ENCODE data around the gene CFC1. TPM values are rescaled to one million over a fixed set of nuclear protein-coding genes. Genes with fewer than 3 reads are reported as not detected.
A peak's percentile ranks its signal among the peaks of the same experiment; 100 is the strongest.
"Not testable (repeated sequence)": the region's sequence is repeated elsewhere in the genome, so short reads cannot be mapped to it uniquely, and the experiment has no call there.

Gene CFC1
- total and polyA plus RNA-seq, 9 donors: 0.07 to 0.34 TPM; not detected in 7

GRCh38 chr2:130579121-130579520 is 20.3 kb downstream of the CFC1 start:
- H3K27me3 ChIP-seq; H3K9me3 ChIP-seq; H3K36me3 ChIP-seq; H3K4me3 ChIP-seq; intact Hi-C loops (cut with DNase I); H3K4me1 ChIP-seq (ENCODE audit: insufficient read depth); H3K27ac ChIP-seq: not testable (repeated sequence)
- peak in 1 of 5 donors; percentile 7 for DNase-seq
- 82 to 90% methylated on average over 5 of the region's 7 CpGs; no CpG with 5 or more reads in 1 of the 3 donors for WGBS, 3 donors

DNA sequence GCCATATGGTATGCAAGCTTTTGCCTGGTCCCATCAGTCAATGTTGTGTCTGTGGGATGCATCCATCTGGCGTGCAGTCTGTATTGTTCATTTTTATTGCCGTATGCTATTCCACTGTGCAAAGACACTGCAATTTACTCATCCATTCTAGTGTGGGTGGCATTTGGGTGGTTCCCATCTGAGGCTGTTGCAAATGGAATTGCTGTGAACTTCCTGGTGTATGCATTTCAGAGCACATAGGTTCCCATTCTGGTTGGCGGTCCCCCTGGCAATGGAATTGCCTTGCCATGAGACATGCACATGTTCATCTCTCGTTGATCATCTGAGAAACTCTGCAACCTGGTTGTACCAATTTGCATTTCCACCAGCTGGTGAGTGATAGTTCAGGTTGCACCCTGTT is 21.8 kb downstream of the CFC1 start:
- whole genome bisulfite sequencing, 3 donors: no CpG with 5 or more reads among the region's 4 CpGs
- not testable (repeated sequence) for H3K4me1 ChIP-seq (ENCODE audit: insufficient read depth)

GRCh38 chr2:130576209-130576784 is 23.1 kb downstream of the CFC1 start:
- DNase-seq; H3K27me3 ChIP-seq; intact Hi-C loops (cut with DNase I); H3K9me3 ChIP-seq; H3K36me3 ChIP-seq; H3K27ac ChIP-seq; H3K4me1 ChIP-seq (ENCODE audit: insufficient read depth); H3K4me3 ChIP-seq: not testable (repeated sequence)
- WGBS, 3 donors: no CpG with 5 or more reads among the region's 8 CpGs

More for the DNA sequence above, 21.8 kb downstream of the CFC1 start:
- H3K27me3 ChIP-seq; H3K36me3 ChIP-seq; H3K27ac ChIP-seq; DNase-seq; intact Hi-C loops (cut with DNase I); H3K4me3 ChIP-seq; H3K9me3 ChIP-seq: not testable (repeated sequence)

DNA sequence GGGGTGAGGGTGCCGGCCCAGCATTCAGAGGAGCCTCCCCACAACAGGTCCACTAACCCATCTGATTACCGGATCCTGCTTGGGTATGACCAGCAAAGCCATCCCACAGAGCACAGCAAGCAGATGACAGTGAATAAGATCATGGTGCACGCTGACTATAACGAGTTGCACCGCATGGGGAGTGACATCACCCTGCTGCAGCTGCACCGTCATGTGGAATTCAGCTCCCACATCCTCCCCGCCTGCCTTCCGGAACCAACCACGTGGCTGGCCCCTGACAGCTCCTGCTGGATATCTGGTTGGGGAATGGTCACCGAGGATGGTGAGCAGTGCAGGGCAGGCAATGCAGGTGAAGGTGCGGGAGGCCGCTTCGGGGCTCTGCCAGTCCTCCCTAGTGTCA is 25.1 kb downstream of the CFC1 start:
- H3K27me3 ChIP-seq; H3K9me3 ChIP-seq; H3K4me1 ChIP-seq (ENCODE audit: insufficient read depth); H3K27ac ChIP-seq; H3K36me3 ChIP-seq; intact Hi-C loops (cut with DNase I); H3K4me3 ChIP-seq: not testable (repeated sequence)
- peak in 1 of 5 donors; percentile 12 for DNase-seq
- 84% methylated on average over 7 of the region's 13 CpGs; no CpG with 5 or more reads in 2 of the 3 donors for whole genome bisulfite sequencing, 3 donors

DNA sequence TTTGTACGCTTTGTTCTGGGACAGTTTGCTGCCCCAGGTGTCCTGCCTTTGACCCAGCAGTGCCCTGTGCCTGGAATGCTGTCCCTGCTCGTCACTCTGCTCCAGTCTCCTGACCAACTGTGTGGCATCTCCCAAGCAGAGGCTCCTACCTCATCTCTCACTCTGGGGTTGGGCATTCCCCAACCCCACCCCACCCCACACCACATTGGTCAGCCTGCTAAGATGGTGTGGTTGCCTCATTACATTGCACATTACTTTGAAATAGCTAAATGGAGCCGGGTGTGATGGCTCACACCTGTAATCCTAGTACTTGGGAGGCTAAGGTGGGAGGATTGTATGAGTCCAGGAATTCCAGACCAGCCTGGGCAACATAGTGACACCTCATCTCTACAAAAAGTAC is 27.4 kb downstream of the CFC1 start:
- H3K9me3 ChIP-seq; H3K4me3 ChIP-seq; H3K36me3 ChIP-seq; intact Hi-C loops (cut with DNase I); H3K27me3 ChIP-seq; H3K4me1 ChIP-seq (ENCODE audit: insufficient read depth); DNase-seq; H3K27ac ChIP-seq: not testable (repeated sequence)
- WGBS, 3 donors: no CpG with 5 or more reads among the region's 3 CpGs

DNA sequence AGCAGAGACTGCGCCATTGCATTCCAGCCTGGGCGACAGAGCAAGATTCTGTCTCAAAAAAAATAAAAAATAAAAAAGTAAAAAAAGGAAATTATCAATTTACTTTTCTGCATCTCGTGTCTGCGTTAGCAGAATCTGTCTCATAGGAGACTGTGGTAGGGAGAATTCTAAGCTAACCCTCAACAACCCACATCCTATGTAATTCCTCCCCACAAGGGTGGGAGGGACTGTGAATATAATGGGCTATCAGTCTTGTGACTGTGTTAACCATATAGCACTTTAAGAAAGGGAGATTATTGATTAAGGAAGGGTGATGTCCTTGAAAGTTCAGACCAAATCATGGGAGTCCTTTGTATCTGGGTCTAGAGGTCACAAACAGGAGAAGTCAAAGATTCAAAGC is 33.2 kb downstream of the CFC1 start:
- DNase-seq; intact Hi-C loops (cut with DNase I); H3K4me3 ChIP-seq; H3K9me3 ChIP-seq; H3K36me3 ChIP-seq; H3K27me3 ChIP-seq; H3K4me1 ChIP-seq (ENCODE audit: insufficient read depth); H3K27ac ChIP-seq: not testable (repeated sequence)
- WGBS, 3 donors: no CpG with 5 or more reads among the region's 4 CpGs

DNA sequence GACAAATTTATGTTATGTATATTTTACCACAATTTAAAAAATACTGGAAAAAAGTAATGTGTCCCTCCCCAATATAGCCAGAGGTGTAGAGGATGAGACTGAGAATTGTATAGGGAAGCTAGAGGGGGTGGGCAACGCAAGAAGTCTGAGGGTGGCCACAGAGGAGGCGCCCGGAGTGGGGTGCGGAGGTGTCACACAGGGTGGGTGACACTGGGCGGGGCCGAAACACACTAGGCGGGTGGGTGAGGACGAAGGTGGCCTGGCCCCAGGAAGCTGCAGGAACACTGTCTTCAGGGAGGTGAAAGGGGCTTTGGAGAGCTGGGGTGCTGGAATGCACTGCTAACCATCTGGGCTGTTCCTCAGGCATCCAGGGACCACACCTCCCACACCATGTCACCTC is 42.9 kb downstream of the CFC1 start:
- DNase-seq; intact Hi-C loops (cut with DNase I); H3K4me1 ChIP-seq (ENCODE audit: insufficient read depth); H3K27me3 ChIP-seq; H3K36me3 ChIP-seq; H3K9me3 ChIP-seq; H3K4me3 ChIP-seq; H3K27ac ChIP-seq: not testable (repeated sequence)
- WGBS, 3 donors: no CpG with 5 or more reads among the region's 8 CpGs

DNA sequence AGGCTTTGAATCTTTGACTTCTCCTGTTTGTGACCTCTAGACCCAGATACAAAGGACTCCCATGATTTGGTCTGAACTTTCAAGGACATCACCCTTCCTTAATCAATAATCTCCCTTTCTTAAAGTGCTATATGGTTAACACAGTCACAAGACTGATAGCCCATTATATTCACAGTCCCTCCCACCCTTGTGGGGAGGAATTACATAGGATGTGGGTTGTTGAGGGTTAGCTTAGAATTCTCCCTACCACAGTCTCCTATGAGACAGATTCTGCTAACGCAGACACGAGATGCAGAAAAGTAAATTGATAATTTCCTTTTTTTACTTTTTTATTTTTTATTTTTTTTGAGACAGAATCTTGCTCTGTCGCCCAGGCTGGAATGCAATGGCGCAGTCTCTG is 45.2 kb downstream of the CFC1 start:
- intact Hi-C loops (cut with DNase I); H3K27me3 ChIP-seq; H3K4me3 ChIP-seq; H3K9me3 ChIP-seq; H3K4me1 ChIP-seq (ENCODE audit: insufficient read depth); H3K36me3 ChIP-seq; H3K27ac ChIP-seq; DNase-seq: not testable (repeated sequence)
- WGBS, 3 donors: no CpG with 5 or more reads among the region's 4 CpGs

- intact Hi-C loops (cut with DNase I); H3K27ac ChIP-seq; H3K9me3 ChIP-seq; DNase-seq; H3K36me3 ChIP-seq; H3K4me3 ChIP-seq; H3K4me1 ChIP-seq (ENCODE audit: insufficient read depth); H3K27me3 ChIP-seq: not testable (repeated sequence)
- no CpG with 5 or more reads among the region's 27 CpGs for whole genome bisulfite sequencing, 3 donors
These were observed 49.9 kb downstream of the CFC1 start for GRCh38 chr2:130549475-130549874.

DNA sequence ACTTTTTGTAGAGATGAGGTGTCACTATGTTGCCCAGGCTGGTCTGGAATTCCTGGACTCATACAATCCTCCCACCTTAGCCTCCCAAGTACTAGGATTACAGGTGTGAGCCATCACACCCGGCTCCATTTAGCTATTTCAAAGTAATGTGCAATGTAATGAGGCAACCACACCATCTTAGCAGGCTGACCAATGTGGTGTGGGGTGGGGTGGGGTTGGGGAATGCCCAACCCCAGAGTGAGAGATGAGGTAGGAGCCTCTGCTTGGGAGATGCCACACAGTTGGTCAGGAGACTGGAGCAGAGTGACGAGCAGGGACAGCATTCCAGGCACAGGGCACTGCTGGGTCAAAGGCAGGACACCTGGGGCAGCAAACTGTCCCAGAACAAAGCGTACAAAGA is 51.0 kb downstream of the CFC1 start:
- intact Hi-C loops (cut with DNase I); H3K27me3 ChIP-seq; DNase-seq; H3K4me3 ChIP-seq; H3K4me1 ChIP-seq (ENCODE audit: insufficient read depth); H3K36me3 ChIP-seq; H3K27ac ChIP-seq; H3K9me3 ChIP-seq: not testable (repeated sequence)
- WGBS, 3 donors: no CpG with 5 or more reads among the region's 3 CpGs

DNA sequence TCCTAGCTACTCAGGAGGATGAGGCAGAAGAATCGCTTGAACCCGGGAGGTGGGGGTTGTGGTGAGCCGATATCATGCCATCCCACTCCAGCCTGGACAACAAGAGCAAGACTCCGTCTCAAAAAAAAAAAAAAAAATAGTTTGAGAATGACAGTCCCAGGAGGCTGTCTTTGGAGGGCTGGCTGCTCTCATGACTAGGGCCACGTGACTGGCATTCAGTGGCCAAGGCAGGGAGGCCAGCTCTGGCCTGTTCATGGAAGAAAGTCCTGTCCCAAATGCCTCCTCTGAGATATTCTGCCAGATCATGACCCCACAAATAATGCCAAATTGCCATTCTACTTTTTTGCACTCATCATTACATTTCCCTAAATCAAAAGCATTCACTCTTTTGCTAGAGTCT is 54.4 kb downstream of the CFC1 start:
- DNase-seq; H3K4me1 ChIP-seq (ENCODE audit: insufficient read depth); H3K4me3 ChIP-seq; H3K36me3 ChIP-seq; H3K9me3 ChIP-seq; H3K27ac ChIP-seq; H3K27me3 ChIP-seq; intact Hi-C loops (cut with DNase I): not testable (repeated sequence)
- WGBS, 3 donors: no CpG with 5 or more reads among the region's 5 CpGs

- H3K27ac ChIP-seq; H3K4me3 ChIP-seq; H3K9me3 ChIP-seq; H3K27me3 ChIP-seq; H3K36me3 ChIP-seq; H3K4me1 ChIP-seq (ENCODE audit: insufficient read depth); intact Hi-C loops (cut with DNase I); DNase-seq: not testable (repeated sequence)
- WGBS, 3 donors: no CpG with 5 or more reads among the region's 12 CpGs
These were observed 55.4 kb downstream of the CFC1 start for GRCh38 chr2:130543785-130544528.

Data from ovary (tissue), 9 donors.